H1 (cell line): ENCODE data around the gene THYN1. TPM values are rescaled to one million over a fixed set of nuclear protein-coding genes. Genes with fewer than 3 reads are reported as not detected.

ENCODE experiments used
- CTCF ChIA-PET: fragments of 300-600 bp; sonication (Branson Sonifier 250); formaldehyde crosslinking; loops from one replicate; lab custom pipeline; 2021; ENCODE audit not compliant: partially characterized antibody; lab: Charles Lee
- POLR2A ChIA-PET: fragments of 300-600 bp; sonication (Branson Sonifier 250); formaldehyde crosslinking; loops from one replicate; lab custom pipeline; 2021; ENCODE audit warnings: inconsistent platforms; ENCODE audit not compliant: partially characterized antibody; lab: Charles Lee
- DNase-seq, 2 experiments: peaks; one replicate each; pipeline versions ENCODE4 v3.0.0 to v3.0.0-alpha.2; 2010 to 2022; ENCODE audit warnings: low spot score in 2 of 2, low read depth in 1 of 2, mixed read lengths in 1 of 2
- FAIRE-seq: peaks from 2 replicates; lab custom pipeline; 2011; peaks lifted over from hg19 to GRCh38; lab: Jason Lieb, UNC
- H2AFZ ChIP-seq: 2 replicates; pipeline ENCODE4 v1.8.1; 2012; ENCODE audit warnings: low read length, inconsistent platforms
- H2AK5ac ChIP-seq: 2 replicates; pipeline ENCODE4 v1.6.1; 2013; ENCODE audit warnings: low read depth, low read length
- H2BK120ac ChIP-seq: replicated peaks from 2 replicates; pipeline ENCODE3; 2013; ENCODE audit warnings: low read depth, low read length, inconsistent platforms
- H2BK12ac ChIP-seq: 2 replicates; pipeline ENCODE4 v1.6.1; 2013; ENCODE audit warnings: low read depth, low read length
- H2BK15ac ChIP-seq: 2 replicates; pipeline ENCODE4 v1.6.1; 2013; ENCODE audit warnings: low read length
- H2BK20ac ChIP-seq: 2 replicates; pipeline ENCODE4 v1.6.1; 2013; ENCODE audit warnings: low read length
- H2BK5ac ChIP-seq: 2 replicates; pipeline ENCODE4 v1.6.1; 2013; ENCODE audit warnings: low read depth, low read length
- H3K14ac ChIP-seq: 2 replicates; pipeline ENCODE4 v1.6.1; 2013; ENCODE audit warnings: inconsistent platforms; ENCODE audit not compliant: insufficient read length
- H3K18ac ChIP-seq: 2 replicates; pipeline ENCODE4 v1.6.1; 2013; ENCODE audit warnings: low read length; ENCODE audit errors: extremely low read depth
- H3K23ac ChIP-seq: 2 replicates; pipeline ENCODE4 v1.6.1; 2013; ENCODE audit warnings: inconsistent platforms; ENCODE audit not compliant: insufficient read length
- H3K23me2 ChIP-seq: 2 replicates; pipeline ENCODE4 v1.6.1; 2013; ENCODE audit warnings: low read depth, low read length
- H3K27ac ChIP-seq: 2 replicates; pipeline ENCODE4 v1.6.1; 2011; ENCODE audit warnings: low read depth, low read length, inconsistent platforms
- H3K27me3 ChIP-seq, 4 experiments: replicated peaks in 1 of 4; 1 replicate in 1 of 4; 2 replicates in 3 of 4; pipeline versions ENCODE4 v1.6.1 to v1.8.1; 2011 to 2013; ENCODE audit warnings: low read length in 3 of 4, mild to moderate bottlenecking in 3 of 4, inconsistent platforms in 2 of 4, mixed read lengths in 2 of 4, moderate library complexity in 1 of 4; ENCODE audit not compliant: control insufficient read depth in 3 of 4, insufficient read depth in 3 of 4; ENCODE audit errors: extremely low read depth in 1 of 4
- H3K36me3 ChIP-seq, 4 experiments: 2 replicates each; pipeline versions ENCODE4 v1.6.1 to v1.8.1; 2011 to 2013; ENCODE audit warnings: mild to moderate bottlenecking in 4 of 4, low read length in 3 of 4, moderate library complexity in 2 of 4, control low read depth in 1 of 4, inconsistent platforms in 1 of 4; ENCODE audit not compliant: insufficient read depth in 4 of 4, control insufficient read depth in 2 of 4
- H3K4ac ChIP-seq: replicated peaks from 2 replicates; pipeline ENCODE3; 2013; ENCODE audit warnings: low read length, low read depth, mixed read lengths, inconsistent platforms; ENCODE audit not compliant: insufficient read length
- H3K4me1 ChIP-seq, 4 experiments: replicated peaks in 1 of 4; 1 replicate in 1 of 4; 2 replicates in 3 of 4; pipeline versions ENCODE4 v1.6.1 to v1.8.1; 2011 to 2013; ENCODE audit warnings: low read length in 3 of 4, inconsistent platforms in 2 of 4, mixed read lengths in 1 of 4; ENCODE audit not compliant: insufficient read depth in 4 of 4, control insufficient read depth in 3 of 4
- H3K4me2 ChIP-seq, 2 experiments: 2 replicates each; pipeline versions ENCODE4 v1.6.1 to v1.8.1; 2011 to 2013; ENCODE audit warnings: low read depth in 2 of 2, low read length in 2 of 2, control low read depth in 1 of 2, inconsistent platforms in 1 of 2, mild to moderate bottlenecking in 1 of 2; ENCODE audit not compliant: insufficient read depth in 1 of 2
- H3K4me3 ChIP-seq, 4 experiments: fragments of 200-600, 300-600 bp in 1 of 4; sonication (generic), shearing (Covaris generic), sonication (Bioruptor Twin) in 1 of 4; 2 replicates each; pipeline versions ENCODE4 v1.5.1 to v1.8.1; 2011 to 2016; ENCODE audit warnings: low read length in 4 of 4, low read depth in 3 of 4, control low read depth in 2 of 4, inconsistent platforms in 2 of 4, mild to moderate bottlenecking in 2 of 4, mixed read lengths in 1 of 4, moderate library complexity in 1 of 4; ENCODE audit not compliant: insufficient read depth in 2 of 4; ENCODE audit errors: extremely low read depth in 1 of 4
- H3K56ac ChIP-seq: replicated peaks from 2 replicates; pipeline ENCODE3; 2013; ENCODE audit warnings: low read depth, mild to moderate bottlenecking, mixed read lengths, low read length, inconsistent platforms; ENCODE audit not compliant: insufficient read length
- H3K79me1 ChIP-seq: 2 replicates; pipeline ENCODE4 v1.6.1; 2013; ENCODE audit warnings: low read depth, low read length, control low read depth
- H3K79me2 ChIP-seq, 2 experiments: 2 replicates each; pipeline versions ENCODE4 v1.6.1 to v1.8.1; 2012 to 2013; ENCODE audit warnings: low read length in 2 of 2, mild to moderate bottlenecking in 2 of 2, inconsistent platforms in 1 of 2; ENCODE audit not compliant: insufficient read depth in 2 of 2, control insufficient read depth in 1 of 2
- H3K9ac ChIP-seq, 4 experiments: replicated peaks in 1 of 4; 1 replicate in 1 of 4; 2 replicates in 3 of 4; pipeline versions ENCODE4 v1.6.1 to v1.8.1; 2011 to 2013; ENCODE audit warnings: low read depth in 3 of 4, low read length in 3 of 4, control low read depth in 2 of 4, mild to moderate bottlenecking in 2 of 4, moderate library complexity in 2 of 4, inconsistent platforms in 1 of 4; ENCODE audit errors: extremely low read depth in 1 of 4
- H3K9me3 ChIP-seq, 2 experiments: 2 replicates each; pipeline versions ENCODE4 v1.6.1 to v1.8.1; 2012 to 2013; ENCODE audit warnings: mild to moderate bottlenecking in 2 of 2, moderate library complexity in 2 of 2, control low read depth in 1 of 2, inconsistent platforms in 1 of 2, low read depth in 1 of 2, low read length in 1 of 2, mixed read lengths in 1 of 2; ENCODE audit not compliant: insufficient read depth in 2 of 2
- H4K20me1 ChIP-seq, 2 experiments: replicated peaks in 1 of 2; 2 replicates each; pipeline versions ENCODE3 to v1.8.1; 2011 to 2013; ENCODE audit warnings: inconsistent platforms in 2 of 2, low read length in 2 of 2, mild to moderate bottlenecking in 1 of 2; ENCODE audit not compliant: insufficient read depth in 2 of 2, control insufficient read depth in 1 of 2
- H4K5ac ChIP-seq: 2 replicates; pipeline ENCODE4 v1.6.1; 2013; ENCODE audit warnings: low read length, low read depth, mixed read lengths, inconsistent platforms; ENCODE audit not compliant: insufficient read length
- H4K8ac ChIP-seq: 2 replicates; pipeline ENCODE4 v1.8.0; 2013; ENCODE audit warnings: mild to moderate bottlenecking, moderate library complexity, low read length, inconsistent platforms; ENCODE audit not compliant: insufficient read depth; ENCODE audit errors: extremely low read depth
- H4K91ac ChIP-seq: replicated peaks from 2 replicates; pipeline ENCODE3; 2013; ENCODE audit warnings: low read length, mixed read lengths, inconsistent platforms; ENCODE audit not compliant: insufficient read length
- EP300 ChIP-seq, 2 experiments: IDR thresholded peaks; 1 replicate in 1 of 2; 2 replicates in 1 of 2; pipeline ENCODE4 v1.6.1; 2011 to 2012; ENCODE audit warnings: low read depth in 2 of 2, low read length in 2 of 2, mild to moderate bottlenecking in 2 of 2, borderline replicate concordance in 1 of 2, inconsistent platforms in 1 of 2, moderate library complexity in 1 of 2
- RXRA ChIP-seq: IDR thresholded peaks from 2 replicates; pipeline ENCODE4 v1.6.1; 2011; ENCODE audit warnings: low read depth, mild to moderate bottlenecking, low read length, moderate library complexity; ENCODE audit not compliant: insufficient read depth
- SIN3A ChIP-seq, 2 experiments: IDR thresholded peaks in 1 of 2; conservative IDR thresholded peaks in 1 of 2; 2 replicates each; pipeline ENCODE4 v1.6.1; 2011 to 2012; ENCODE audit warnings: low read length in 2 of 2, improper control_type of control experiment in 1 of 2, low read depth in 1 of 2, mild to moderate bottlenecking in 1 of 2
- SP2 ChIP-seq: IDR thresholded peaks from 2 replicates; pipeline ENCODE4 v1.6.1; 2012; ENCODE audit warnings: mild to moderate bottlenecking, low read length, inconsistent platforms
- YY1 ChIP-seq: IDR thresholded peaks from 2 replicates; pipeline ENCODE4 v1.6.1; 2011; ENCODE audit warnings: low read depth, mild to moderate bottlenecking, low read length
- WGBS, 2 experiments: shearing (Covaris generic) in 1 of 2; methylation state at CpG; one replicate each; pipeline versions ENCODE4 v1.1.6 to v1.1.7; 2013 to 2015; ENCODE audit warnings: low lambda C conversion rate in 2 of 2, mixed read lengths in 2 of 2, inconsistent platforms in 1 of 2, low coverage in 1 of 2, missing lambda C conversion rate in 1 of 2; ENCODE audit not compliant: insufficient replicate concordance in 2 of 2, insufficient coverage in 1 of 2, insufficient read length in 1 of 2; ENCODE audit errors: extremely low coverage in 1 of 2, missing lambda C conversion rate in 1 of 2; 5-methylcytosine and 5-hydroxymethylcytosine counted together
- long read RNA-seq, 2 experiments: library from RNA in 1 of 2; library from capped mRNA in 1 of 2; stranded (forward); transcript quantifications; one replicate each; pipeline ENCODE4 v2.0.0, GENCODE V29; 2021; ENCODE audit warnings: inconsistent platforms in 1 of 2
- polyA minus RNA-seq, 3 experiments: library from RNA; depleted of rRNA, polyadenylated mRNA; stranded (reverse); fragments of >200 nt; gene quantifications; 1 replicate in 2 of 3; 2 replicates in 1 of 3; pipeline ENCODE4 v1.2.3, GENCODE V29; 2011
- polyA plus RNA-seq, 7 experiments: library from polyadenylated mRNA; depleted of rRNA in 3 of 7; stranded (reverse) in 5 of 7; unstranded in 2 of 7; fragments of >200 nt in 5 of 7; fragments of 200-250 nt in 2 of 7; gene quantifications; 1 replicate in 5 of 7; 2 replicates in 1 of 7; 4 replicates in 1 of 7; pipeline versions ENCODE4 v1.2.1 to v1.2.3, GENCODE V29; 2011 to 2013; ENCODE audit warnings: missing spikeins in 2 of 7, mixed read lengths in 2 of 7
- total RNA-seq: library from RNA; stranded (reverse); fragmentation: NEBNext Ultra II Directional; extraction: Animal tissue kit (Norgen Biotek cat#: 25700); gene quantifications from 2 replicates; pipeline ENCODE4 v1.2.1, GENCODE V29; 2021

Gene THYN1
- 95.1 and 95.4 TPM in 2 replicates for total RNA-seq
- polyA plus RNA-seq (2011; rRNA removed), result 41.3 and 77.3 TPM in 2 replicates
- 86.4 TPM for polyA plus RNA-seq (2011; cell fraction: cytosol; rRNA removed)
- 44.4 TPM for polyA plus RNA-seq (2011; cell fraction: nucleus; rRNA removed)
- 118 to 130 TPM (median 121 TPM) in 4 replicates for polyA plus RNA-seq (2012, experiment 1 of 2)
- polyA plus RNA-seq (2012, experiment 2 of 2), result 31.3 TPM
- polyA plus RNA-seq (2013, experiment 1 of 2), result 96.1 TPM
- polyA plus RNA-seq (2013, experiment 2 of 2), result 95.8 TPM
- 65.1 and 93.1 TPM in 2 replicates for polyA minus RNA-seq (2011; rRNA and poly(A)+ RNA removed)
- polyA minus RNA-seq (2011; cell fraction: cytosol; rRNA and poly(A)+ RNA removed), result 49.0 TPM
- polyA minus RNA-seq (2011; cell fraction: nucleus; rRNA and poly(A)+ RNA removed), result 36.1 TPM
- long read RNA-seq, experiment 1, transcript THYN1-201 (7 exons, 1,299 nt), result minor isoform, 8 of 98 reads
- long read RNA-seq, experiment 1, transcript THYN1-204 (8 exons, 893 nt), result major isoform, 32 of 98 reads
- long read RNA-seq, experiment 1, transcript THYN1-203 (8 exons, 943 nt), result minor isoform, 7 of 98 reads
- long read RNA-seq, experiment 1, transcript THYN1-202 (7 exons, 835 nt), result minor isoform, 15 of 98 reads
- long read RNA-seq, experiment 1, partial matches to known transcripts, result 23 of 98 reads
- long read RNA-seq, experiment 1, other reads (novel, unspliced or antisense), result 13 of 98 reads
- long read RNA-seq, experiment 2, transcript THYN1-204 (8 exons, 893 nt), result major isoform, 63 of 151 reads
- long read RNA-seq, experiment 2, transcript THYN1-202 (7 exons, 835 nt), result minor isoform, 37 of 151 reads
- long read RNA-seq, experiment 2, transcript THYN1-201 (7 exons, 1,299 nt), result minor isoform, 14 of 151 reads
- long read RNA-seq, experiment 2, transcript THYN1-203 (8 exons, 943 nt), result minor isoform, 10 of 151 reads
- long read RNA-seq, experiment 2, partial matches to known transcripts, result 16 of 151 reads
- long read RNA-seq, experiment 2, other reads (novel, unspliced or antisense), result 10 of 151 reads

DNA sequence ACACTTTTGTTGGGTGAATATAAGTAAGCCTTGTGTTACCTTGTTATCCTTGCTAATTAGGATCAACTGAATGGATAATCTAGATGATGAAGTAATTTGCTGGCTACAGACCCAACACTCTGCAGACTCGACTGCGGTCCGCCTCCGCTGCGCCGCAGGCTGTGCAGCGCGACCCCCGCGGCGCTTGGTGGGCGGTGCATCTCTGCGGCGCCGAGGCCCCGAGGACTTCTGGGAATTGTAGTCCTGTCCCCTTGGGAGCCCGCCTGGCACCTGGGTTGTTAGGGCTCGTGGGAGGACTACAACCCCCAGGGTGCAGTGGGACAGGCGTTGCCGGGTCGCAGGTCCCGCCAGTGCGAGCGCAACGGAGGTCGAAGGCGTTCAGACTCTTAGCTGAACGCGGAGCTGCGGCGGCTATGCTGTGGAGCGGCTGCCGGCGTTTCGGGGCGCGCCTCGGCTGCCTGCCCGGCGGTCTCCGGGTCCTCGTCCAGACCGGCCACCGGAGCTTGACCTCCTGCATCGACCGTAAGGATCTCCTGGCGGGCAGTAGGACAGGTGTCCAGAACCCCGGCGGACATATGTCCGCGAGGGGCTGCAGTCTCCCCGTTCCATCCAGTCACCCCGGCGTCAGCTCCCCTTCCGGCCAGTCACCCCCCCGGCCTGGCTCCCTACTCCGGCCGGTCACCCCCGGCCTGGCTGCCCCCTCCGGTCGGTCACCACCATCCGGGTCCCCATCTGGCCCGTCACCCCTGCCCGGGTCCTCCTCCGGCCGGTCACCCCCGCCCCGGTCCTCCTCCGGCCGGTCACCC lies at the start of gene THYN1, which contains the start of gene ACAD8:
Gene THYN1 (minus strand): TSS at position 165 of the 806 bp plus-strand sequence. CDS start 470 bp downstream, outside the sequence.
Gene ACAD8 (plus strand): TSS at position 381 of the 806 bp plus-strand sequence. CDS start 33 bp downstream, at position 414.
- Histone ChIP-seq H3K79me2 (peaks cover 5 to 29% of the 10 kb centered on the region in 2 experiments; a peak in 3 of 4 replicates), H3K27ac (no peak within 1 kb of the TSS; the same call in 1 of the 2 replicates), H3K79me1 (peaks cover 7% of the 10 kb centered on the region; the same call in 1 of the 2 replicates), H2BK120ac (no peak within 1 kb of the TSS), H3K9me3 (no peaks in the 10 kb centered on the region), H3K18ac (peak within 1 kb of the TSS; percentile 51; the same call in 1 of the 2 replicates), H3K9ac (peak within 1 kb of the TSS; percentile 54 to 89 (median 74)), H3K36me3 (peaks cover 13 to 34% (median 31%) of the 10 kb centered on the region in 4 experiments), H3K23me2 (peaks cover 12% of the 10 kb centered on the region; the same call in 1 of the 2 replicates), H3K14ac (no peak within 1 kb of the TSS), H2BK5ac (peak within 1 kb of the TSS; percentile 27; the same call in 1 of the 2 replicates), H3K4me2 (peak within 1 kb of the TSS; percentile 73 to 84), H3K56ac (peak within 1 kb of the TSS; percentile 19), H4K8ac (peak within 1 kb of the TSS; percentile 84), H4K20me1 (no peaks in the 10 kb centered on the region), H3K4me3 (peak within 1 kb of the TSS; percentile 75 to 88 (median 81)), H4K91ac (no peak within 1 kb of the TSS), H2BK12ac (no peak within 1 kb of the TSS), H3K4ac (peak within 1 kb of the TSS; percentile 4), H2BK20ac (no peak within 1 kb of the TSS), H4K5ac (no peak within 1 kb of the TSS), H2AK5ac (no peak within 1 kb of the TSS), H3K27me3 (no peaks in the 10 kb centered on the region), H2AFZ (peak within 1 kb of the TSS; percentile 79), H3K4me1 (peaks cover 0 to 7% (median 2%) of the 10 kb centered on the region in 4 experiments; a peak in 3 of 7 replicates), H2BK15ac (no peak within 1 kb of the TSS), H3K23ac (no peak within 1 kb of the TSS)
- POLR2A ChIA-PET, result interaction anchor here (0.6 to 3.3 kb wide), 11 partner anchors 8 to 322 kb away, joined by 3 to 17 read pairs (median 4); partner anchors contain the start of gene GLB1L3
- DNase-seq (peak; percentile 92 to 94), FAIRE-seq (no peak)
- 1% methylated on average over 43 of the region's 70 CpGs; no CpG with 5 or more reads in 1 of the 2 experiments for WGBS, 2 experiments
- CTCF ChIA-PET, result interaction anchor here (2.1 to 2.2 kb wide), 2 partner anchors 8 to 9 kb away, joined by 7 to 9 read pairs; no protein-coding TSS in a partner anchor
- TF ChIP-seq SP2 (no peak), RXRA (no peak), SIN3A (conservative IDR thresholded peaks at IDR 0.05 in 1 of 2, IDR thresholded peaks at IDR 0.05 in 1 of 2; ENCODE audit: low read depth in 1 of 2, low read length in 2 of 2) (peak in 1 of 2 experiments; percentile 91; a peak in 2 of 4 replicates), EP300 (IDR thresholded peaks at IDR 0.05; ENCODE audit: borderline replicate concordance in 1 of 2, low read depth in 2 of 2, low read length in 2 of 2) (no peak; a peak in 1 of 3 replicates), YY1 (no peak)
